ENCODE data around the gene TAS2R1.

TAS2R1 gene

DNA sequence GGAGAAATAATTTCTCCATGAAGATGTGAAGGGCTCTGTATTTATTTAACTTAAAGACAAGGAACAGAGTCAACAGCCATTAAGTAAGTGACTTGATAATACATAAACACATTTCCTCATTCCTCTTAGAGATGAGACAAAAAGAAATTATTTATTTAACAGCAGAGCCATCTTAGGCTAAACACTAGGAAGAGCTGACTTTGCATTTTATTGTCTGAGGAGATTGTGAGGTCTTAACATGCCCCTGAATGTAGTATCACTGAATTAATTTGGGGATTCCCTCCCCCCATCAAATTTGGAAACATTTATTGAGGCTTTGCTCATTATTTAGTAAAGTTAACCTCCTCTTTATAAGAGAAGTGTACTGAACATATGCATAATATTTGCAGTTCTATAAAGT, 35.2 kb downstream of the TAS2R1 start:
- no peaks in the 10 kb centered on the region for H3K27me3 Mint-ChIP-seq
- no peaks in the 10 kb centered on the region for H3K4me1 Mint-ChIP-seq (ENCODE audit: low read depth in 2 of 2)
- peaks cover 3 to 24% of the 10 kb centered on the region in 2 donors for H3K9me3 Mint-ChIP-seq
- no peak overlapping the region for H3K4me3 Mint-ChIP-seq
- H3K27ac Mint-ChIP-seq, result no peak overlapping the region
- DNase-seq (no peak), ATAC-seq (replicated peaks) (no peak)
- H3K36me3 Mint-ChIP-seq (ENCODE audit: insufficient read depth), result no peaks in the 10 kb centered on the region

DNA sequence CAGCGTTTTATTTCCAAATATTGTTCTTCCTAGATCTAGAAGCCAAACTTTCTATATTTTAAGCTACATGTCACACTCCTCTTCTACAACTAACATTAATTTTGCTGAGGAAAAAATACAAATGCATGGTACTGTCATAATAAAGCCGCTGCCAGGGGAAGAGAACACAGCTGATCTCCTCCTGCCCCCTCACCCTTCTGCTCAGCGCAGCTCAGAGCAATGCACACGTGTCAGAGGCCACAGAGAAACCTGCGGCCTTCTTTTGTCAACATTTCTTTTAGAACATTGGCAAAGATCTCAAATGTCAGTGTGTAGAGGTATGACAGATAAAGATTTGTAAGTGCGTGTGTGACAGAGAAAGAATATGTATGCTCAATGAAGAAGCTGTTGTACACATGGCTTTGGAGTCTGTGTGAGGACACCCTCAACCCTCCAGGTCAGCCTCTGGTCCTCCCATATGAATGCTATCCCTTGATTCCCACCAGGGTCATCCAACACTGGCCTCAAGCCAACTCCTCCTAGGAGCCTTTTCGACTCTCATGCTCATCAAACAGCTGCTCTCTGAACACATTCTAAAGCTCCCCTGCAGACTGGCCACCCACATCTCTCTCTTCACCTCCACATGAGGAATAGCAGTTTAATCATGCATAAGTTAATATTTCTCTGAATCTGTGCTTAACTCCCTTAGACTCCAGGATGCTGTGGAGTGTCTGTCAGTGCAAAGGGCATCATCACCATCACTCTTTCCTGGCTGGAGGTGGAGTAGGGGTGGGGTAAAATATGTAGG, 40.9 kb downstream of the TAS2R1 start:
- Mint-ChIP-seq H3K27ac (no peak overlapping the region), H3K4me3 (no peak overlapping the region), H3K36me3 (ENCODE audit: insufficient read depth) (no peaks in the 10 kb centered on the region), H3K4me1 (ENCODE audit: low read depth in 2 of 2) (no peaks in the 10 kb centered on the region), H3K27me3 (no peaks in the 10 kb centered on the region), H3K9me3 (peaks cover 1 to 17% of the 10 kb centered on the region in 2 donors)
- DNase-seq, result no peak
- ATAC-seq (replicated peaks), result no peak

DNA sequence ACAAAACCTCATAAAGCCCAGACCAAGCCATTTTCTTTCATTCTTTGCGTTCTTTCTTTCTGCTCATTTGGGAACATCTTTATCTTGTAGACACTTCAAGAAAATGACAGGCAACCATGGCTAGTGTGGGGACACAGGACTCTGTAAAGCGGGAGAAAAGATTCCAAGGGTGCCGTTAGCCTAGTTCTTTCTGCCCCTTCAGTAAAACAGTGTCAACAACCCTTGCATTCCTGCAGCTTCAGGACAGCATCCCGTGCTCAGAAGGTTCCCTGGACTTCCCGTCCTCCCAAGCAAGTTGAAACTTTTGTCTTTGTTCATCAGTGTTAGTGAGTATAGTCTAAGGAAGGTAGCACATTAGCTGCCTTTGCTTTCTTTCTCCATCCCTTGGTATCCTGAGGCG, 41.9 kb downstream of the TAS2R1 start:
- no peak overlapping the region for H3K27ac Mint-ChIP-seq
- H3K27me3 Mint-ChIP-seq, result no peaks in the 10 kb centered on the region
- no peak overlapping the region for H3K4me3 Mint-ChIP-seq
- peaks cover 1 to 17% of the 10 kb centered on the region in 2 donors for H3K9me3 Mint-ChIP-seq
- no peaks in the 10 kb centered on the region for H3K36me3 Mint-ChIP-seq (ENCODE audit: insufficient read depth)
- DNase-seq (no peak), ATAC-seq (replicated peaks) (no peak)
- H3K4me1 Mint-ChIP-seq (ENCODE audit: low read depth in 2 of 2), result no peaks in the 10 kb centered on the region

DNA sequence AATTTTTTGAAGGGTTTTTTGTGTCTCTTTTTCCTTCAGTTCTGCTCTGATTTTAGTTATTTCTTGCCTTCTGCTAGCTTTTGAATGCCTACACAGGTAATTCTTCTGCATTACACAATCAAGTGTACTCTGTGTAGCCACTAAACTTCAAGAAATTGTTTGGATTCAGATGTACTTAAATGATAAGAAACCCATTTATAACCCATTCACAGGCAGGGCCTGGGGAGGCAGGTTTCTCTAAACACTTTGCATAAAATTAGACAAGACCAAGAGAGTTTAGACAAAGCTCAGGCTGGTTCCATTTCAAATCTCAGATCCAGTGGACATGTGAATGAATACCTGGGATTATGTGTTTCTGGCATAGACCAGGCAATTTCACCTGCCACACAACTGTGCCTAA, 43.0 kb downstream of the TAS2R1 start:
- Mint-ChIP-seq H3K27ac (no peak overlapping the region), H3K9me3 (peaks cover 1 to 12% of the 10 kb centered on the region in 2 donors), H3K27me3 (no peaks in the 10 kb centered on the region), H3K4me1 (ENCODE audit: low read depth in 2 of 2) (no peaks in the 10 kb centered on the region), H3K36me3 (ENCODE audit: insufficient read depth) (no peaks in the 10 kb centered on the region), H3K4me3 (no peak overlapping the region)
- DNase-seq (no peak), ATAC-seq (replicated peaks) (no peak)

DNA sequence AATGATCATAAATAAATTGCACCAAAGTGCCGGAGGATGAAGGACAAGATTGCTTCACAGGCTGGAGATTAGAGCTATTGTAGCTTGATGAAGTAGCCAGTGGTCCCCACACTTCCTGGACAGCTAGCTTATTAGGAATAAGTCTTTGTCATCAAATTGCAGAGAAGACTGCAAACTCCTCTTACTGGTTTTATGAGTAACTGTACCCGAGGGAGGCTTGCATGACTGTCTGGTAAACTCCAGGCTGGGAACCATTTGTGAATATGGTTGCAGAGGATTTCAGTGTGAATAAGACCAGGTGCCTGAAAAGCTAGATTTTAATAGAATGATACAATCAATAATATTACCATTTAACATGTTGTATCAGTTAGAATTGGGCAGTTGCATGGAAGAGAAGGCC, 47.7 kb downstream of the TAS2R1 start:
- Mint-ChIP-seq H3K9me3 (peaks cover 3 to 7% of the 10 kb centered on the region in 2 donors), H3K4me3 (no peak overlapping the region), H3K27ac (no peak overlapping the region), H3K4me1 (ENCODE audit: low read depth in 2 of 2) (no peaks in the 10 kb centered on the region), H3K27me3 (no peaks in the 10 kb centered on the region), H3K36me3 (ENCODE audit: insufficient read depth) (no peaks in the 10 kb centered on the region)
- ATAC-seq (replicated peaks), result no peak
- no peak for DNase-seq

Data from effector memory CD8-positive, alpha-beta T cell (primary cell).